Vagina (tissue), 2 donors: ENCODE results near the gene FANCE.

Experiments used
- POLR2A ChIP-seq, 2 donors: fragments of 450-650 bp; IDR thresholded peaks; one replicate each; pipeline ENCODE4 v1.6.1; 2017; ENCODE audit warnings: antibody characterized with exemption in 2 of 2, mild to moderate bottlenecking in 2 of 2, moderate library complexity in 2 of 2
- TF ChIP-seq, protein P1 (sequence below), 3 experiments: fragments of 450-650 bp in 2 of 3; fragments of 200-600 bp in 1 of 3; sonication (generic) in 1 of 3; IDR thresholded peaks; one replicate each; pipeline ENCODE4 v1.5.1; 2017 to 2019; ENCODE audit warnings: antibody characterized with exemption in 3 of 3, mild to moderate bottlenecking in 2 of 3, moderate library complexity in 2 of 3

DNA sequence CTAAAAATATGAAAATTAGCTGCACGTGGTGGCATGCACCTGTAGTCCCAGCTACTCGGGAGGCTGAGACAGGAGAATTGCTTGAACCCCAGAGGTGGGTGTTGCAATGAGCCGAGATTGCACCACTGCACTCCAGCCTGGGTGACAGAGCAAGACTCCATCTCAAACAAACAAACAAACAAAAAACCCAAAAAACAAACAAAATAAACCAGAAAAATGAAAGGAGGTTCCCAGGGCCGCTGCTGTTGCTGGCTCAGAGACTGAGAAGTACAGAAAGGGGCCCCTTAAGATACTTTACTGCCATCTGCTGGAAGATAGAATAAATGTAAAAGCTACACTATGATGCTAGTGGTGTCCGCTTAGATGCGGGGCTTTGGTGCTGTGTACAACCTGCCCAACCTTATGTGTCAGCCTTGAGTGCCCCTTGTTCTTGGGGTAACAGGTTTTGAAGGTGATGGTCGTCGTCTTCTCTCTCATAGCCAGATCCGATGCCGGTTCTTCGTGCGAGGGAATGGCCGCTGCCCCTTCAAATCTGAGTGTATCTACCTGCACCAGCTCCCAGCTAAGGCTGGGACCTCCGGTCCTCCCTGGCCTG is 2.8 kb upstream of the FANCE start:
- TF ChIP-seq POLR2A (IDR thresholded peaks at IDR 0.05), result no peak
- TF ChIP-seq, protein P1, sequence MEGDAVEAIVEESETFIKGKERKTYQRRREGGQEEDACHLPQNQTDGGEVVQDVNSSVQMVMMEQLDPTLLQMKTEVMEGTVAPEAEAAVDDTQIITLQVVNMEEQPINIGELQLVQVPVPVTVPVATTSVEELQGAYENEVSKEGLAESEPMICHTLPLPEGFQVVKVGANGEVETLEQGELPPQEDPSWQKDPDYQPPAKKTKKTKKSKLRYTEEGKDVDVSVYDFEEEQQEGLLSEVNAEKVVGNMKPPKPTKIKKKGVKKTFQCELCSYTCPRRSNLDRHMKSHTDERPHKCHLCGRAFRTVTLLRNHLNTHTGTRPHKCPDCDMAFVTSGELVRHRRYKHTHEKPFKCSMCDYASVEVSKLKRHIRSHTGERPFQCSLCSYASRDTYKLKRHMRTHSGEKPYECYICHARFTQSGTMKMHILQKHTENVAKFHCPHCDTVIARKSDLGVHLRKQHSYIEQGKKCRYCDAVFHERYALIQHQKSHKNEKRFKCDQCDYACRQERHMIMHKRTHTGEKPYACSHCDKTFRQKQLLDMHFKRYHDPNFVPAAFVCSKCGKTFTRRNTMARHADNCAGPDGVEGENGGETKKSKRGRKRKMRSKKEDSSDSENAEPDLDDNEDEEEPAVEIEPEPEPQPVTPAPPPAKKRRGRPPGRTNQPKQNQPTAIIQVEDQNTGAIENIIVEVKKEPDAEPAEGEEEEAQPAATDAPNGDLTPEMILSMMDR (IDR thresholded peaks at IDR 0.05), result peak; percentile 31 to 53 (median 44)
